Vagina (tissue), 2 donors: ENCODE measurements around the gene AK1. TPM values are rescaled to one million over a fixed set of nuclear protein-coding genes. Genes with fewer than 3 reads are reported as not detected.

ENCODE experiments used
- DNase-seq, 2 donors: peaks; one replicate each; pipeline ENCODE4 v3.0.0-alpha.2; 2017; ENCODE audit errors: extremely low spot score in 2 of 2
- H3K27ac ChIP-seq: fragments of 200-600 bp; sonication (generic); one replicate; pipeline ENCODE4 v1.5.1; 2019
- H3K27me3 ChIP-seq: fragments of 200-600 bp; sonication (generic); one replicate; pipeline ENCODE4 v1.5.1; 2019
- H3K36me3 ChIP-seq, 2 donors: fragments of 200-600 bp; sonication (generic); one replicate each; pipeline ENCODE4 v1.5.1; 2017 to 2019
- H3K4me1 ChIP-seq: fragments of 200-600 bp; sonication (generic); one replicate; pipeline ENCODE4 v1.5.1; 2019
- H3K4me3 ChIP-seq, 2 donors: fragments of 200-600 bp; sonication (generic); 1 replicate in 1 of 2; 2 replicates in 1 of 2; pipeline ENCODE4 v1.5.1; 2016 to 2019
- H3K9me3 ChIP-seq: fragments of 200-600 bp; sonication (generic); one replicate; pipeline ENCODE4 v1.5.1; 2019
- POLR2A ChIP-seq, 2 donors: fragments of 450-650 bp; IDR thresholded peaks; one replicate each; pipeline ENCODE4 v1.6.1; 2017; ENCODE audit warnings: antibody characterized with exemption in 2 of 2, mild to moderate bottlenecking in 2 of 2, moderate library complexity in 2 of 2
- POLR2AphosphoS5 ChIP-seq, 2 donors: sonication (generic); formaldehyde crosslinking; IDR thresholded peaks; one replicate each; pipeline ENCODE4 v1.9.0; 2017; ENCODE audit warnings: antibody characterized with exemption in 2 of 2, mild to moderate bottlenecking in 2 of 2, low read depth in 1 of 2; ENCODE audit not compliant: insufficient read depth in 1 of 2
- intact Hi-C: fragments of 100-400 bp; cut with DNase I; formaldehyde crosslinking; loops from one replicate; pipeline ENCODE4 v1.15.1; 2023
- total RNA-seq: library from RNA; depleted of rRNA; stranded (reverse); fragments of >200 nt; gene quantifications from one replicate; pipeline ENCODE4 v1.2.3, GENCODE V29; 2016
- TF ChIP-seq, protein P1 (sequence below), 3 experiments: fragments of 450-650 bp in 2 of 3; fragments of 200-600 bp in 1 of 3; sonication (generic) in 1 of 3; IDR thresholded peaks; one replicate each; pipeline ENCODE4 v1.5.1; 2017 to 2019; ENCODE audit warnings: antibody characterized with exemption in 3 of 3, mild to moderate bottlenecking in 2 of 3, moderate library complexity in 2 of 3

Gene AK1
- total RNA-seq, 1 donor from 2014 or later: 33.4 TPM

DNA sequence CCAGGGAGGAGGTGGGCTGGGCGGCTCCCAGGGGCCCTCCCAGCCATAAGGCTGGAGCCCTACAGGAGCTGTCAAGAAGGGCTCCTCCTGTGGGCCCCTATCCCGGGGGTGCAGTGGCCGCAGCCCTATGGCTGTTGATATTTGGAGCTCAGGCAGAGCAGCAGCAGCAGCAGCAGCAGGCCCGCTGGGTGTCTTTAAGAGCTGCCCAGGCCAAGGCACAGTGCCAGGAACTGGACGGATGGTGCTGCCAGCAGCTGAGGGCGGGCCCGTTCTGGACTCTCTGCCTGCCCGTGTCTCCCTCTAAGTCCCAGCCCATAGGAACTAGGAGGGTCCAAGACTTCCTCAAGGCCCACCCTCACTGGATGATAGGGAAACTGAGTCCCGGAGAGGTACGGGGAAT is 3.6 kb downstream of the AK1 start:
- H3K36me3 ChIP-seq: peaks cover 0 to 20% of the 10 kb centered on the region in 2 donors
- intact Hi-C loops: loop anchor here (5.0 kb wide), 1 partner anchor 137 kb away; the partner anchor contains the start of gene TOR2A
- H3K4me1 ChIP-seq: peaks cover 63% of the 10 kb centered on the region
- no peak for TF ChIP-seq POLR2AphosphoS5 (IDR thresholded peaks at IDR 0.05; ENCODE audit: insufficient read depth in 1 of 2, low read depth in 1 of 2)
- no peak for TF ChIP-seq POLR2A (IDR thresholded peaks at IDR 0.05)
- TF ChIP-seq, protein P1, sequence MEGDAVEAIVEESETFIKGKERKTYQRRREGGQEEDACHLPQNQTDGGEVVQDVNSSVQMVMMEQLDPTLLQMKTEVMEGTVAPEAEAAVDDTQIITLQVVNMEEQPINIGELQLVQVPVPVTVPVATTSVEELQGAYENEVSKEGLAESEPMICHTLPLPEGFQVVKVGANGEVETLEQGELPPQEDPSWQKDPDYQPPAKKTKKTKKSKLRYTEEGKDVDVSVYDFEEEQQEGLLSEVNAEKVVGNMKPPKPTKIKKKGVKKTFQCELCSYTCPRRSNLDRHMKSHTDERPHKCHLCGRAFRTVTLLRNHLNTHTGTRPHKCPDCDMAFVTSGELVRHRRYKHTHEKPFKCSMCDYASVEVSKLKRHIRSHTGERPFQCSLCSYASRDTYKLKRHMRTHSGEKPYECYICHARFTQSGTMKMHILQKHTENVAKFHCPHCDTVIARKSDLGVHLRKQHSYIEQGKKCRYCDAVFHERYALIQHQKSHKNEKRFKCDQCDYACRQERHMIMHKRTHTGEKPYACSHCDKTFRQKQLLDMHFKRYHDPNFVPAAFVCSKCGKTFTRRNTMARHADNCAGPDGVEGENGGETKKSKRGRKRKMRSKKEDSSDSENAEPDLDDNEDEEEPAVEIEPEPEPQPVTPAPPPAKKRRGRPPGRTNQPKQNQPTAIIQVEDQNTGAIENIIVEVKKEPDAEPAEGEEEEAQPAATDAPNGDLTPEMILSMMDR (IDR thresholded peaks at IDR 0.05): no peak
- H3K27ac ChIP-seq: peak overlapping the region; percentile 89
- DNase-seq: no peak
- H3K9me3 ChIP-seq: no peaks in the 10 kb centered on the region
- peak overlapping the region in 1 of 2 donors; percentile 15 for H3K4me3 ChIP-seq
- H3K27me3 ChIP-seq: no peaks in the 10 kb centered on the region

DNA sequence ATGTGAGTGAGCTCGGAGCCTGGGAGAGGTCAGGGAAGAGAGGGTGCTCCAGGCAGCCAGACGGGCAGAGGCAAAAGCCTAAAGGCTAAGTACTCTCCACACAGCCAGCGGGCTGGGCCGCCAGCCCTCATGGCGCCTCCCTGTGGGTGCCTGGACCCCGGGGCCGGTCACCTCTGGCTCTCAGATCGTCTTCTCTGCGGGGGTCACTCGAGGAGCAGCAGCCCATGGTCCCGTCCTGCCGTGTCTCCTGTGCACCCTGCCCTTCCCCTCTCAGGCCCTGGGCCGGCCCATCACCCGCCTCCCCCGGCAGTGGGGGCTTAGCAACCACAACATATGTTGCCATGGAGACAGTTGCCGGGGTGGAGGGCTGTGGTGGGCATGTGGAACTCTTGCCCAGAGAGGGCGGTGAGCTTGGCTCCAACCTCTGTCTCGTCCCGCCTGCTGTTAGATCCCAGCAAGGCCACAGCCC is 4.2 kb downstream of the AK1 start:
- intact Hi-C loops: loop anchor here (5.0 kb wide), 1 partner anchor 136 kb away; the partner anchor contains the start of gene TOR2A
- Histone ChIP-seq H3K4me3 (no peak overlapping the region), H3K4me1 (peaks cover 56% of the 10 kb centered on the region), H3K27ac (peak overlapping the region; percentile 89), H3K9me3 (no peaks in the 10 kb centered on the region), H3K27me3 (no peaks in the 10 kb centered on the region), H3K36me3 (peaks cover 0 to 20% of the 10 kb centered on the region in 2 donors)
- TF ChIP-seq POLR2AphosphoS5 (IDR thresholded peaks at IDR 0.05; ENCODE audit: insufficient read depth in 1 of 2, low read depth in 1 of 2) (no peak), POLR2A (IDR thresholded peaks at IDR 0.05) (no peak)
- TF ChIP-seq, protein P1 (IDR thresholded peaks at IDR 0.05): no peak
- DNase-seq: no peak

DNA sequence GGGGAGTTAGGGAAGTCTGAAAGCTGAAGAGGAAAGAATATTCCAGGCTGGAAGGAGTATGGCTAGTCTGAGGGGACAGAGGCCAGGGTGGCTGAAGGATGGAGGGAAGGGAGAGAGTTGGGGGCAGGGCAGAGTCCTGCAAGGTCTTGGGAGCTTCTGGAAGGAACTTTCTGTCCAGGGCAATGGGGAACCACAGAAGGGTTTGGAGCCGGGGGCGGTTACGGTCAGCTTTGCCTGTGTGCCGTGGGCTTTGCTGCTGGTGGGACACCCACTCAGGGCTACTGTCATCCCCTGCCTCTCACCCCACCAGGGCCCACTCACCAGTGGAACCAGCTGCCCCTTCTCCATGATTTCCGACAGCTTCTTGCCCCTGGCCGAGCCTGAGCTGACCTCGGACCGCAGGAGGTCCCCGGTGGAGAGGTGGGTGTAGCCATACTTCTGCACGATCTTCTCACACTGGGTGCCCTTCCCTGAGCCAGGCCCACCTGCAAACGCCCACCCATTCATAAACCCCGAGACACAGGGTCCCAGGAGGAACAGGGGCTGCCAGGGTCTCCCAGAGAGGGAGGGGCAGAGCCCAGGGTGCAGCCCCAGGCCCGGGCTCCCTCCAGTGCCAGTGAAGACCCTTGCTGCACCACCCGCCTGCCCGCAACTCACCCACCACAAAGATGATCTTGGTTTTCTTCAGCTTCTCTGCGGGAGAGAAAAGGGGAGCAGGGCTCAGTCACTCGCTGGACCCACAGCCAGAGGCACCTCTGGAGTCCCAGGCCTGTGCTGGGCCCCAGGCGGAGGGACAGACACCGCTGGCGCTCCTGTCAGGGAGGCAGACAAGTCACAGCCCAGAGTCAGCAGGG is 4.9 kb downstream of the AK1 start:
- DNase-seq: no peak
- H3K36me3 ChIP-seq: peaks cover 0 to 21% of the 10 kb centered on the region in 2 donors
- intact Hi-C loops: loop anchor here (5.0 kb wide), 1 partner anchor 135 kb away; the partner anchor contains the start of gene TOR2A
- no peaks in the 10 kb centered on the region for H3K9me3 ChIP-seq
- peak overlapping the region; percentile 89 for H3K27ac ChIP-seq
- H3K4me3 ChIP-seq: no peak overlapping the region
- TF ChIP-seq POLR2A (IDR thresholded peaks at IDR 0.05): no peak
- TF ChIP-seq, protein P1 (IDR thresholded peaks at IDR 0.05): no peak
- no peak for TF ChIP-seq POLR2AphosphoS5 (IDR thresholded peaks at IDR 0.05; ENCODE audit: insufficient read depth in 1 of 2, low read depth in 1 of 2)
- peaks cover 50% of the 10 kb centered on the region for H3K4me1 ChIP-seq
- H3K27me3 ChIP-seq: no peaks in the 10 kb centered on the region

DNA sequence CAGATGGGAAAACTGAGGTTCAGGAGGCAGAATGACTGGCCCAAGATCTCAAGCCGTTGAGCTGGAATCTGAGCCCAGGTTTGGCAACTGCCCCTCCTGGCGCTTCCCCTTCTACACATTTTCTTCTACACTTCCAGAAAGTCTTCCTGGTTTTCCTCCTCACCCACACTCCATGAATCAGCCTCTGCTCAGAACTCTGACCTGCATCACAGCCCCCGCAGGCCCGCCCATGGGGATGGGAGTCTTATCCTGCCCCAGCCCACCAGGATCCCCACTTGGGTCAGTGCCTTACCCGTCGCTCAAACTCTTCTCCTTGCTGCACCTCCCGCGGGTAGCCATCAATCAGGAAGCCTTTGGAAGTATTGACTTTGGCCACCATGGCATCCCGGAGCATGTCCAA is 5.9 kb downstream of the AK1 start:
- no peak for DNase-seq
- intact Hi-C loops: loop anchor here (5.0 kb wide), 1 partner anchor 134 kb away; the partner anchor contains the start of gene TOR2A
- no peak overlapping the region for H3K27ac ChIP-seq
- H3K36me3 ChIP-seq: peaks cover 0 to 23% of the 10 kb centered on the region in 2 donors
- no peaks in the 10 kb centered on the region for H3K27me3 ChIP-seq
- no peak overlapping the region for H3K4me3 ChIP-seq
- TF ChIP-seq POLR2A (IDR thresholded peaks at IDR 0.05): no peak
- TF ChIP-seq, protein P1 (IDR thresholded peaks at IDR 0.05): no peak
- TF ChIP-seq POLR2AphosphoS5 (IDR thresholded peaks at IDR 0.05; ENCODE audit: insufficient read depth in 1 of 2, low read depth in 1 of 2): no peak
- H3K4me1 ChIP-seq: peaks cover 41% of the 10 kb centered on the region
- H3K9me3 ChIP-seq: no peaks in the 10 kb centered on the region
